Kidney (tissue), 14 donors: ENCODE data around the gene POP5. TPM values are rescaled to one million over a fixed set of nuclear protein-coding genes. Genes with fewer than 3 reads are reported as not detected.

ENCODE experiments used
- DNase-seq, 5 donors: peaks; one replicate each; pipeline ENCODE4 v3.0.0-alpha.2; 2013 to 2020
- FAIRE-seq: peaks from 2 replicates; lab custom pipeline; 2012; peaks lifted over from hg19 to GRCh38; lab: Jason Lieb, UNC
- H3K27ac ChIP-seq, 2 donors: one replicate each; pipeline ENCODE4 v1.7.0; 2013; ENCODE audit warnings: low read depth in 2 of 2, low read length in 2 of 2, inconsistent platforms in 1 of 2
- H3K27me3 ChIP-seq: one replicate; pipeline ENCODE4 v1.7.1; 2013; ENCODE audit warnings: low read length, inconsistent platforms; ENCODE audit not compliant: control insufficient read depth, insufficient read depth
- H3K36me3 ChIP-seq, 3 donors: one replicate each; pipeline versions ENCODE4 v1.7.0 to v1.7.1; 2013; ENCODE audit warnings: low read length in 3 of 3, control low read depth in 1 of 3, inconsistent platforms in 1 of 3; ENCODE audit not compliant: insufficient read depth in 3 of 3, control insufficient read depth in 2 of 3
- H3K4me1 ChIP-seq, 3 donors: one replicate each; pipeline versions ENCODE4 v1.7.0 to v1.7.1; 2013; ENCODE audit warnings: low read length in 3 of 3, inconsistent platforms in 1 of 3, low read depth in 1 of 3; ENCODE audit not compliant: control insufficient read depth in 2 of 3, insufficient read depth in 2 of 3
- H3K4me3 ChIP-seq, 3 donors: one replicate each; pipeline versions ENCODE4 v1.7.0 to v1.8.1; 2013; ENCODE audit warnings: low read length in 3 of 3, control low read depth in 1 of 3, inconsistent platforms in 1 of 3
- H3K9ac ChIP-seq, 3 donors: one replicate each; pipeline versions ENCODE4 v1.7.0 to v1.7.1; 2013; ENCODE audit warnings: low read length in 3 of 3, control low read depth in 1 of 3, inconsistent platforms in 1 of 3
- H3K9me3 ChIP-seq, 3 donors: one replicate each; pipeline versions ENCODE4 v1.7.0 to v1.7.1; 2013; ENCODE audit warnings: low read length in 3 of 3, control low read depth in 1 of 3, inconsistent platforms in 1 of 3; ENCODE audit not compliant: control insufficient read depth in 2 of 3, insufficient read depth in 1 of 3
- intact Hi-C: fragments of 100-400 bp; cut with DNase I; formaldehyde crosslinking; loops from one replicate; pipeline ENCODE4 v1.11.1; 2022
- polyA plus RNA-seq: library from polyadenylated mRNA; stranded (reverse); fragments of 350-450 nt; fragmentation: Illumina TruSeq; extraction: RNeasy Lipid Tissue Mini Kit (QIAGEN cat#74804); gene quantifications from one replicate; pipeline ENCODE4 v1.2.3, GENCODE V29; 2014; ENCODE audit warnings: low read depth, low replicate concordance; ENCODE audit not compliant: insufficient read depth
- total RNA-seq: library from RNA; stranded (reverse); fragmentation: NEBNext Ultra II Directional; extraction: Animal tissue kit (Norgen Biotek cat#: 25700); gene quantifications from one replicate; pipeline ENCODE4 v1.2.1, GENCODE V29; 2021
- TF ChIP-seq, protein P1 (sequence below): IDR thresholded peaks from 3 replicates; pipeline ENCODE4 v1.5.1; 2012; ENCODE audit warnings: mild to moderate bottlenecking, moderate library complexity, borderline replicate concordance; ENCODE audit not compliant: insufficient read depth; ENCODE audit errors: extremely low read depth
- donor health status: control.
- donor health status: control.
- donor health status: control.
- donor health status: control.
- donor health status: control.
- donor health status: DM: yes; HTN: yes; CAD: no.
- donor health status: Normal renal cell carcinoma (clear cell type).

Gene POP5
- total and polyA plus RNA-seq, 2 donors from 2014 or later: 50.0 to 111 TPM

DNA sequence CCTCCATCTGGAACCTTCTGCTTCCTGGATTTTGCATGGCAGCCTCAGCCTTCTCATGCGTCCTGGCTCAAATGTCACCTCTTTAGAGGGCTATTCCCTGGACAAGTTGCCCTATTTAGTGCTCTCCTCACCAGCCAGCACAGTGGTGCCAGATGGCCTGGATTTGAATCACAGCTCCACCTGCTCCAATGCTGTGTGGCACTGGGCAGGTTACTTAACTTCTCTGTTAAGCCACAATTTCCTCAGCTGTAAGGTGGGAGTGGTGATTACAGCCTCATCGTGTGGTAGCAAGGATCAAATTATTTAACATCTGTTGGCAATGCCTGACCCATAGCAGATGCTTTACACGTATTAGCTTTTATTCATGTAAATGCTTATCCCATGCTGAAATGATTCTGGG, 16.7 kb upstream of the POP5 start:
- H3K4me1 ChIP-seq: peaks cover 0 to 13% (median 7%) of the 10 kb centered on the region in 3 donors
- no peaks in the 10 kb centered on the region for H3K27me3 ChIP-seq
- intact Hi-C loops: no loop called here
- no peak overlapping the region for H3K9ac ChIP-seq
- H3K27ac ChIP-seq: no peak overlapping the region
- H3K36me3 ChIP-seq: no peaks in the 10 kb centered on the region
- no peak for DNase-seq
- no peak for FAIRE-seq
- H3K9me3 ChIP-seq: no peaks in the 10 kb centered on the region
- TF ChIP-seq, protein P1, sequence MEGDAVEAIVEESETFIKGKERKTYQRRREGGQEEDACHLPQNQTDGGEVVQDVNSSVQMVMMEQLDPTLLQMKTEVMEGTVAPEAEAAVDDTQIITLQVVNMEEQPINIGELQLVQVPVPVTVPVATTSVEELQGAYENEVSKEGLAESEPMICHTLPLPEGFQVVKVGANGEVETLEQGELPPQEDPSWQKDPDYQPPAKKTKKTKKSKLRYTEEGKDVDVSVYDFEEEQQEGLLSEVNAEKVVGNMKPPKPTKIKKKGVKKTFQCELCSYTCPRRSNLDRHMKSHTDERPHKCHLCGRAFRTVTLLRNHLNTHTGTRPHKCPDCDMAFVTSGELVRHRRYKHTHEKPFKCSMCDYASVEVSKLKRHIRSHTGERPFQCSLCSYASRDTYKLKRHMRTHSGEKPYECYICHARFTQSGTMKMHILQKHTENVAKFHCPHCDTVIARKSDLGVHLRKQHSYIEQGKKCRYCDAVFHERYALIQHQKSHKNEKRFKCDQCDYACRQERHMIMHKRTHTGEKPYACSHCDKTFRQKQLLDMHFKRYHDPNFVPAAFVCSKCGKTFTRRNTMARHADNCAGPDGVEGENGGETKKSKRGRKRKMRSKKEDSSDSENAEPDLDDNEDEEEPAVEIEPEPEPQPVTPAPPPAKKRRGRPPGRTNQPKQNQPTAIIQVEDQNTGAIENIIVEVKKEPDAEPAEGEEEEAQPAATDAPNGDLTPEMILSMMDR: no peak
- H3K4me3 ChIP-seq: no peak overlapping the region

GRCh38 chr12:120596901-120597300, 15.7 kb upstream of the POP5 start:
- Histone ChIP-seq H3K36me3 (no peaks in the 10 kb centered on the region), H3K4me3 (no peak overlapping the region), H3K27me3 (no peaks in the 10 kb centered on the region), H3K4me1 (peaks cover 0 to 13% (median 7%) of the 10 kb centered on the region in 3 donors), H3K27ac (no peak overlapping the region), H3K9ac (no peak overlapping the region), H3K9me3 (no peaks in the 10 kb centered on the region)
- TF ChIP-seq, protein P1: no peak
- no peak for FAIRE-seq
- DNase-seq: no peak
- intact Hi-C loops: no loop called here

GRCh38 chr12:120592121-120593049, 11.2 kb upstream of the POP5 start:
- H3K27me3 ChIP-seq: no peaks in the 10 kb centered on the region
- TF ChIP-seq, protein P1: no peak
- H3K4me1 ChIP-seq: no peaks in the 10 kb centered on the region
- H3K9me3 ChIP-seq: no peaks in the 10 kb centered on the region
- H3K27ac ChIP-seq: no peak overlapping the region
- H3K36me3 ChIP-seq: no peaks in the 10 kb centered on the region
- H3K9ac ChIP-seq: no peak overlapping the region
- no peak for FAIRE-seq
- DNase-seq: no peak
- H3K4me3 ChIP-seq: no peak overlapping the region
- intact Hi-C loops: no loop called here
